SK-N-MC (cell line): Measurements from ENCODE around the gene CACNA1G.

ENCODE experiments used
- EZH2 ChIP-seq: fragments of 200-600 bp; sonication (generic); IDR thresholded peaks from one replicate; pipeline ENCODE4 v1.6.1; 2017; ENCODE audit warnings: antibody characterized with exemption
- FOXP2 ChIP-seq: optimal IDR thresholded peaks from 2 replicates; pipeline ENCODE3; 2011; ENCODE audit warnings: mild to moderate bottlenecking, moderate library complexity; ENCODE audit not compliant: insufficient read depth; ENCODE audit errors: extremely low read length, control extremely low read depth
- POLR2AphosphoS5 ChIP-seq: IDR thresholded peaks from 2 replicates; pipeline ENCODE4 v1.6.1; 2012; ENCODE audit warnings: mild to moderate bottlenecking, low read depth, low read length, borderline replicate concordance

GRCh38 chr17:50536683-50537646 is 23.6 kb upstream of the CACNA1G start:
- TF ChIP-seq EZH2 (no peak), FOXP2 (no peak), POLR2AphosphoS5 (no peak)
